MM.1S (cell line): Measurements from ENCODE around the gene LRRN2.

Source experiments
- CTCF ChIP-seq: fragments of 300-600 bp; sonication (generic); IDR thresholded peaks from 2 replicates; pipeline ENCODE4 v1.5.1; 2016; ENCODE audit warnings: antibody characterized with exemption, low read length, mixed read lengths
- EZH2phosphoT487 ChIP-seq: fragments of 300-600 bp; sonication (generic); IDR thresholded peaks from 2 replicates; pipeline ENCODE4 v1.6.1; 2018; ENCODE audit warnings: antibody characterized with exemption, low read length

GRCh38 chr1:204645251-204645650, 40.3 kb downstream of the LRRN2 start:
- TF ChIP-seq CTCF, result no peak
- TF ChIP-seq EZH2phosphoT487, result no peak
